Neutrophil (primary cell): ENCODE data around the gene PTH2R.
"Not testable (repeated sequence)": the region's sequence is repeated elsewhere in the genome, so short reads cannot be mapped to it uniquely, and the experiment has no call there.

Experiments
- H3K27ac ChIP-seq: fragments of 200-600 bp; sonication (generic); 2 replicates; pipeline ENCODE4 v1.5.1; 2016; ENCODE audit warnings: mild to moderate bottlenecking, moderate library complexity
- H3K27me3 ChIP-seq: fragments of 200-600 bp; sonication (generic); 2 replicates; pipeline ENCODE4 v1.6.0; 2016; ENCODE audit warnings: mild to moderate bottlenecking
- H3K36me3 ChIP-seq: fragments of 200-600 bp; sonication (generic); 2 replicates; pipeline ENCODE4 v1.5.1; 2017
- H3K4me1 ChIP-seq, 2 experiments: fragments of 200-600 bp in 1 of 2; sonication (generic) in 1 of 2; 1 replicate in 1 of 2; 2 replicates in 1 of 2; pipeline versions ENCODE4 v1.5.1 to v1.6.1; 2013 to 2016; ENCODE audit warnings: low read depth in 1 of 2, low read length in 1 of 2, mild to moderate bottlenecking in 1 of 2, moderate library complexity in 1 of 2; ENCODE audit not compliant: control insufficient read depth in 1 of 2, insufficient read depth in 1 of 2
- H3K4me3 ChIP-seq, 2 experiments: fragments of 200-600 bp in 1 of 2; sonication (generic) in 1 of 2; 1 replicate in 1 of 2; 2 replicates in 1 of 2; pipeline ENCODE4 v1.5.1; 2013 to 2016; ENCODE audit warnings: low read depth in 1 of 2, low read length in 1 of 2, mild to moderate bottlenecking in 1 of 2, moderate library complexity in 1 of 2
- H3K9me3 ChIP-seq: fragments of 200-600 bp; sonication (generic); 2 replicates; pipeline ENCODE4 v1.5.1; 2016
- CTCF ChIP-seq: fragments of 200-600 bp; sonication (generic); IDR thresholded peaks from 2 replicates; pipeline ENCODE4 v1.5.1; 2016; ENCODE audit warnings: antibody characterized with exemption

PTH2R gene

GRCh38 chr2:208501206-208501605 is 94.6 kb downstream of the PTH2R start:
- Histone ChIP-seq H3K4me1 (no peaks in the 10 kb centered on the region), H3K27ac (no peak overlapping the region), H3K9me3 (no peaks in the 10 kb centered on the region), H3K36me3 (no peaks in the 10 kb centered on the region), H3K27me3 (no peaks in the 10 kb centered on the region), H3K4me3 (no peak overlapping the region)
- TF ChIP-seq CTCF: no peak

- no peak for TF ChIP-seq CTCF
- Histone ChIP-seq H3K27ac (no peak overlapping the region), H3K9me3 (no peaks in the 10 kb centered on the region), H3K27me3 (no peaks in the 10 kb centered on the region), H3K4me1 (no peaks in the 10 kb centered on the region), H3K36me3 (no peaks in the 10 kb centered on the region), H3K4me3 (no peak overlapping the region)
These were observed 95.7 kb downstream of the PTH2R start for GRCh38 chr2:208502288-208502687.

- not testable (repeated sequence) for H3K4me1 ChIP-seq, H3K9me3 ChIP-seq, H3K4me3 ChIP-seq, H3K27me3 ChIP-seq, H3K27ac ChIP-seq, H3K36me3 ChIP-seq
These were observed 98.8 kb downstream of the PTH2R start for GRCh38 chr2:208505365-208505764.

- no peak for TF ChIP-seq CTCF
- no peaks in the 10 kb centered on the region for H3K27me3 ChIP-seq
These were observed 103.0 kb downstream of the PTH2R start for GRCh38 chr2:208509586-208509985.

GRCh38 chr2:208511016-208511415 is 104.4 kb downstream of the PTH2R start:
- TF ChIP-seq CTCF: no peak
- H3K9me3 ChIP-seq: no peaks in the 10 kb centered on the region

More at GRCh38 chr2:208509586-208509985, 103.0 kb downstream of the PTH2R start:
- Histone ChIP-seq H3K27ac (no peak overlapping the region), H3K36me3 (no peaks in the 10 kb centered on the region), H3K4me1 (no peaks in the 10 kb centered on the region), H3K9me3 (no peaks in the 10 kb centered on the region), H3K4me3 (no peak overlapping the region)

GRCh38 chr2:208511573-208511972 is 105.0 kb downstream of the PTH2R start:
- H3K36me3 ChIP-seq: no peaks in the 10 kb centered on the region
- no peaks in the 10 kb centered on the region for H3K4me1 ChIP-seq
- no peak overlapping the region for H3K4me3 ChIP-seq
- H3K9me3 ChIP-seq: no peaks in the 10 kb centered on the region
- H3K27me3 ChIP-seq: no peaks in the 10 kb centered on the region
- no peak for TF ChIP-seq CTCF
- no peak overlapping the region for H3K27ac ChIP-seq

More at GRCh38 chr2:208511016-208511415, 104.4 kb downstream of the PTH2R start:
- H3K4me3 ChIP-seq: no peak overlapping the region
- no peak overlapping the region for H3K27ac ChIP-seq
- H3K36me3 ChIP-seq: no peaks in the 10 kb centered on the region
- H3K4me1 ChIP-seq: no peaks in the 10 kb centered on the region
- H3K27me3 ChIP-seq: no peaks in the 10 kb centered on the region
